GM19397 (cell line): ENCODE measurements around the gene LHX2.

ENCODE experiments used
- ATAC-seq: cut with Tn5 transposase; IDR thresholded peaks from one replicate; pipeline ENCODE4 v1.9.1; 2021; ENCODE audit warnings: mild to moderate bottlenecking, moderate library complexity; ENCODE audit not compliant: unreplicated experiment

Gene LHX2

GRCh38 chr9:124052401-124052800 lies 40.8 kb downstream of the LHX2 start:
- ATAC-seq, result no peak

- peak; percentile 84 for ATAC-seq
These were observed 43.1 kb downstream of the LHX2 start for GRCh38 chr9:124054582-124055227.

DNA sequence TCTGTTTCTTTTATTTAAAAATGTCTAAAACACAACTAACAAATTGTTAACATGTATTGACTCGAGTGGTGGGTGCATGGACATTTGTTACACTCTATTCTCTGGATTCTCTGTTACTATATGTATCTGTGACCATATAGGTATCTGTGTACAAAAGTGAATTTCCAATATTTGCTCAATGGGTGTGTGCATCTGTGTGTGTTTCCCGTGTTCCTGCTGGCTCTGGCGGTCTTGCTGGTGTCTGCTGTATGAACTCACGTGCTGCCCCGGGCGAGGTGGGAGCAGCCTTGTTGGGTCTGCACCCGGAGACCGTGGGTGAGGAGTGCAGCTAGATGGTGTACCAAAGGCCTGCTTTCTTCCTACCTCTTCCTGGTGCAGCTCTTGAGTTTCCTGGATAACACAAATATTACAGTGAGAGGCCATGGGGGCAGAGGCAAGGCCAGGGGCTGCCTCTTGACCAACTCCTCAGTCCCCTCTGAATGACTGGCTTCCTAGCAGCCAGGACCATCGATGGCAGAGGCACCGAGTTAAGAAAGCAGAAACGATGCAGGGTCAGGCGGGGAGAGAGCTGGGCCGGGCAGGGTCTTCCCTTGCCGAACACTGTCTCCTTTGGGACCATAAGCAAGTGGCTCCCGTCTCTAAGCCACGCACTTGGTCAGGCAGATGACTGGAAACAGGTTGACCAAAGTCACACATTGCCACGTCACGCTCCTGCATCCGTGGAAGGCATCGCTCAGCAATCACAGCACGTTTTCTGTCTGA lies 49.5 kb downstream of the LHX2 start:
- no peak for ATAC-seq

DNA sequence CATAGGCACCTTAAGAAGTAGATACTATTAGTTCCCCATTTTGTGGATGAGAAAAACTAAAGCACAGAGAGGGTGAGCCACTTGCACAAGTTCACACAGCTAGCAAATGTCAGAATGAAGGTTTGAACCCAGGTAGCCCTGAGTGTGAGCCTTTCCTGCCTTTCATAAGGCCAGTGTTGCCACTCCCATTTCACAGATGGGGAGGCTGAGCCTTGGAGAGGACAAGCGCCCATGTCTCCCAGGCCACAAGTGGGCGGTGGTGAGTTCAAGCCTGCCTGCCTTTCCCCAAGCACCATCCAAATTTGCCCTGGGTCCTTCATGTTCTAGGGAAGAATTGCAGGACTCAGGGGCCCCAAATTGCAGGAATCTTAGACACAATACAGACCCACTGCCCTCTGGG lies 50.6 kb downstream of the LHX2 start:
- no peak for ATAC-seq

DNA sequence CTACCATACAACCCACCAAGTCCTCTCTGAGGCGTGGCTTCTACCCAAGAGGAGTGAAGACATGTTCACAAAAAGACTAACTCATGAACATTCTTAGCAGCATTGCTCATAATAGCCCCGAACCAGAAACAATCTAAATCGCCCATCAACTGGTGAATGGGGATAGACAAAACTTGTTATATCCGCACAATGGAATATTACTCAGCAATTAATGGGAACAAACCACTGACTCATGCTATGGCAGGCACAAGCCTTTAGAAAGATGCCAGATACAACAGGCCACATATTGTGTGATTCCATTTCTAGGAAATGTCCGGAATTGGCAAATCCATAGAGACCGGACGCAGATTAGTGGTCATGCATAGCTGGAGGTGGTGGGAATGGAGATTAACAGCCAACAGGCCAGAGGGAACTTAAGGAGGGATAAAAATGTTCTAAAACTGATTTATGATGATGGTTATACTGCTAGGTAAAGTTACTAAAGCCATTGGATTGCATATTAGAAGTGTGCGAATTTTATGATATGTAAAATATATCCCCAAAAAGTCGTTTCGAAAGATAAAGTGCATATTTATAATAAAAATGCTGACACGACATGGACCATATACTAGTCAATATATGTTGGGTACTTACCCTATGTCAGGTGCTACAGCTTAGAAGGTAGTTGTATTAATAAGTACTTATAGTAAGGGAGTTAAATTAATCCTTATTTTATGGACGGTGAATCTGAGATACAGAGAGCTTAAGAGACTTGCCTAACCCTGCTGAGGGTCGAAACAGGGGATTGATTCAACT lies 55.4 kb downstream of the LHX2 start:
- no peak for ATAC-seq

DNA sequence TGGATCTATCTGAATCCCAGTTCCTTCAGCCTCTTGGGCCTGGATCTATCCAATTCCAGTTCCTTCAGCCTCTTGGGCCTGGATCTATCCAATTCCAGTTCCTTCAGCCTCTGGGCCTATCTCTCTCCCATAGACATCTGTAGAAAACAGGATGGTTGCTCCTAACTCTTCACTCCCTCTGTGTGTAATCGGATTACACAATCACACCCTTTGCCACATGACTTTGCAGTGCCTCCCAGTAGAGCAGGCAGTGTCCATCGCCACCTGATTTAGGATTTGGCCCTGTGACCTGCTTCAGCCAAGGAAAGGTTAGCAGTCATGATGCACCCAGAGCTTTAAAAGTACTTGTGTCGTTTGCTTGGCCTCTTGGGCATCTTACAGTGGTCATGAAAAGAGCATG lies 56.7 kb downstream of the LHX2 start:
- ATAC-seq, result no peak

DNA sequence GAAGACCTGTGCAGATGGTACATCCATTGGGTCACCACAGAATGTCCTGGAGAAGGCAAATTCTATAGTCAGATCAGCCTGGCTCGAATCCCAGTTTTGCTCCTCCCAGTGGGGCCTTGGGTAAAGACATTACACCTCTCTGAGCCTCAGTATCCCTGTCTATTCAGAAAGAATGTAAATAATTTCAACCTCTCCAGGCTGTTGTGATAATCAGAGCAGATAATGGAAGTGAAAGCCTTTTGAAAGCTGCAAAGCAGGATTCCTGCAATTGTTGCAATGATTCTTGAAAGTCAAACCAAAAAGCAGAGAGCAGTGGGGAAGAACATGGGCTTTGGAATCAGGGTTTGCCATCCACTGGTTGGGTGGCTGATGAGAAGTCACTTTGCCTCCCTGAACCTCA lies 63.2 kb downstream of the LHX2 start:
- ATAC-seq, result no peak

DNA sequence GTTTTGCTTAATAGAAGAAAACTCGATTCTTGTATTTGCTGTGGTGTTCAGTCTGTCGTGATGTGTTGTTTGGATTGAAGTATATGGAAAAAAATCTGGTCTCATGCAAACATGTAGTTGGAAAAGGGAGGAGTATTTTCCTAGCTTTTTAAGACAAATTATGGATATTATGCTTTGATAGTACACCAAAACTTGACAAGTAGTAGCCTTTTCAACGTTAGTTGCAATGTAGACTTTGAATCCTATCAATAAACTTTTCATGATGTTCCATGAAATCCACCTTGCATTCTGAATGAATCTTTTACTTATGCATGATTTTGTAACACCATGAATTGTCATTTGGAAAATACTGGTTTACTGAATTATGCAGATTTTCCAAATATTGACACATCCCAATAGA lies 64.2 kb downstream of the LHX2 start:
- ATAC-seq, result no peak

- no peak for ATAC-seq
These were observed 66.5 kb downstream of the LHX2 start for GRCh38 chr9:124077915-124078572.

DNA sequence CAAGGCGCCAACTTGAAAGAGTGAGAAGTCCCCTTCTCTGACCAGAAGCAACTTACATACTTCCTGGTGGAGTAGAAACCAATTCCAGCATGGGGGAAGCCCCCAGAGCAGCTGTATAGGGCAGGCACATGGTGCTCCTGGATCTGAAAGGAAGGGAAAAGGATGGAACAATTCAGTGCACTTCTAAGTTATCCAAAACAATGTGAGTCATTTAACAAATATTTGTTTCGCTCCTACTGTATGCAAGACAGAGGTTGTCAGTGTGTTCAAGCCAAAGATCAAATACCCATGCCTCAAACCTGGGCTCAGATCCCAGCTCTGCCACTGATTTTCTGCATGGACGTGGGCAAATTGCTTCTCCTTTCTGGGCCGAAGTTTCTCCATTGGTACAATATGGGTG lies 67.1 kb downstream of the LHX2 start:
- ATAC-seq, result no peak

- ATAC-seq, result no peak
These were observed 67.8 kb downstream of the LHX2 start for GRCh38 chr9:124079176-124079925.

GRCh38 chr9:124082622-124083021 lies 71.1 kb downstream of the LHX2 start:
- ATAC-seq, result no peak
